HG02884 (cell line): ENCODE data around the gene NCBP3.
"Not testable (repeated sequence)": the region's sequence is repeated elsewhere in the genome, so short reads cannot be mapped to it uniquely, and the experiment has no call there.

Experiments
- ATAC-seq: cut with Tn5 transposase; IDR thresholded peaks from one replicate; pipeline ENCODE4 v1.9.1; 2021; ENCODE audit warnings: mild to moderate bottlenecking, moderate library complexity; ENCODE audit not compliant: unreplicated experiment

The NCBP3 gene

DNA sequence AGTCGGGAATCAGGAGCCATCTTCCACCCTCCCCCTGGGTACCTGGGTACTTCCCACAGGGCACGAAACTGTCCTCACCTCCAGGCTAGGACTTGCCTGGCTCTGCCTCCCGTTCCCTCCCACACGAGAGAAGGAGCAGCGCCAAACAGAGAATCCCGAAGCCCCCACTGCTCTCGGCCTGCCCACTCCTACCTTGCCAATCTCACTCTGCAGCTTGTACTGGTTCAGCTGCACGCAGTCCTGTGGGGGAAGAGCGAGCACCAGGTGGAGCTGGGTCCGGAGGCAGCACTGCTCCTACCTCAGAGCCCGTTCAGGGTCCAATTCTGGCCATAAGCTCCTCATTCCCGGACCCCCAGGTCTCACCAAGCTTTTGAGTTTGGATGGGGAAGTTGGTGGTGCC, 38.1 kb upstream of the NCBP3 start:
- ATAC-seq: no peak

DNA sequence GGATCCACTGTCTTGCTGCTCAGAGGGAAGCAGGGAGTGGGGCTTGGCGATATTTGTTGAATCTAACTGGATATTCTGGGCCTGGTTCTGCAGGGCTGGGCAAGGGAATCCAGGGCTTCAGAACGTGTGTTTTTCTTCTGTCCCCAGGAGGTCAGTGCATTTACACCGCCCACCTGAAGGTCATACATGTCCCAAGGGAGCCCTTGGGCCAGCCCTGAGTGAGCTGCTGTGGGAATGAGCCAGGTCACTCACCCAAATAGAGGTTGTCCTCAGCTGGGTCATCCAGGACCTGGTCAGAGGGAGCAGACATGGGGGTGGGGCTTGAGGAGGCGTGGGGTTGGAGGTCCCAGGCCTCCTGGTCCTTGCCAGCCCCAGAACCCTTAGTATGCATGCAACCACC, 36.2 kb upstream of the NCBP3 start:
- ATAC-seq: no peak

DNA sequence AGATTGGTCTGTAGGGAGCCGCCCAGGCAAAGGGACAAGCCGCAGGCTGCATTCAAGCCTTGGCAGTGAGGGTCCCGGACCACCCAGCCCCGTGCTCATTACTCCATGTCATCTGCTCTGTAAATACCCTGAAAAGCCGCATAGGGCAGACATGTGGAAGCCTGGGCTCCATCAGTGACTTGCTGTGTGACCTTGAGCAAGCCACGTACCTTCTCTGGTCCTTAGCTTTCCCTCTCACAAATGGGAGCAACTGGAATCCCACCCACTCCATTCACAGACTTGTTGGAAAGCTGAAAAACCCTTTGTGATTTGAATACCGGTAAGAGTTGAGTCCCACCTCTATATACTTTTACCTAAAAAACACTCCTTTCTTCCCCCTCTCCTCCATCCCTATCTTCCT, 34.9 kb upstream of the NCBP3 start:
- ATAC-seq: no peak

DNA sequence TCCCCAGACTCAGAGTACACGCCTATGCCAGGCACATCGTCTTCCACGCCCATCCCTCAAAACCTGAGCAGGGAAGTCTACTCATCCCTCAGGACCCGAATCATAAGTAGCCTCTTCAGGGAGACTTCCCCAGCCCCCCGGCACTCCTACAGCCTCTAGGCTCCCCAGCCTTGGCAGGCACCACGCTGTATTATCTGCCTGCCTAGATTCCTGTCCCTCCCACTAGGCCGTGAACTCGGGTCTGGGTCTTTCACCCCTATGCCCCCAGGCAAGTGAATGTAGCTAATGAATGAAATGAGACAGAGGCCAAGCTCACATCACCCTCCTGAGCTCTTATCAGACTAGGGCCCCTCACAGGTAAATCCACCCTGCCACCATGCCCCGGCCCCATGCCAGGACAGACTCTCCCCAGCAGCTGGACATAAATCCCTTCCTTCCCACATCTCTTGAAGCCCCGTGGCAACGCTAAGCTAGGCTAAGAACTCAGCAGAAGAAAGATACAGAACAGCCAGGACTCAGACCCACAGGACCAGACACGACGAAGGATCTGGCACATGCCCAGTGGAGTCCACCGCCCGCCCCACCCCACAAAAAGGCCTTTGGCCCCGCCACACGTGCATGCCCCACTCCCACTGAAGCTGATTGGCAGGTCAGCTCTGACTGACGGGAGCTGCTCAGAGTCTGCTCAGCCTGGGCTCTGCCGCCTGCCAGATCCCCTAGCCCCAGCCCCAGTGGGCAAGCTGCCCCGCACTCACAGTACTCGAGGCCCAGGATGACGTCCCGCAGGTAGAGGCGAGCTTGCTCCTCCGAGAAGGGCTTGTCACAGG, 33.8 kb upstream of the NCBP3 start:
- no peak for ATAC-seq

DNA sequence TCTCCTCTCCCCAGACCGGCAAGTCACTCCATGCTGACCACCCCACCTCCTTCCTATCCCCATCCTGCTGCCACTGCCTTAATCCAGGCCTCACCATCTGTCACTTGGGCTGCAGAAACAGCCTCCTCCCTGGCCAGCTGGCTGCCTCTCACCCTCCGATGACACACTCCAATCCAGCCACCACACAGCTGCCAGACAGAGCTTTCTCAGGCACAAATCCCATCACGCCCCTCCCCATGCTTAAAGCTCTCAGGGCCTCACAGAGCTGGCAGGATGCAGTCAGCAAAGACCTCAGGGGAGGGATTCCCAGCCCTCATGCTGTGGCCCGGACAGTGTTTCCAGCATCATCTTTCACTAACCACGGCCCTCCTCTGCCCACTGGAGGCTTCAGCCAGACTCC, 33.1 kb upstream of the NCBP3 start:
- ATAC-seq: no peak

DNA sequence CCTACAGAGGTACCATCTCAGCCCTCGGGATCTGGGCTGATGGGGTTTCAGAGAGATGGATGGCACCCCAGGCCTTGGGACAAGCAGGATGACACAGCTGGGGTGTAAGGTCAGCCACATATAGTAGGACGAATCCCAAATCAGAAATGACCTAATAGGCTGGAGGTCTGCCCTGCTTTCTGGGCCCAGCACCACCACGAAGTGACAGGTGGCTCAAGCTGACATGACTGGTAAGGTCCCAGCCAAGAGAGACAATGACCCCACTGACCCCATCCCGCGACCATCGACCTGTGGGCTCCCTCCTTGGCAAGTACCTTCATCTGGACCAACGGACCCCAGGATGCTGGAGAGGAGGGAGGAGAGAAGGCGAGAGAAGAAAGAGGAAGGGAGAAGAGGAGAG, 31.2 kb upstream of the NCBP3 start:
- ATAC-seq: no peak

DNA sequence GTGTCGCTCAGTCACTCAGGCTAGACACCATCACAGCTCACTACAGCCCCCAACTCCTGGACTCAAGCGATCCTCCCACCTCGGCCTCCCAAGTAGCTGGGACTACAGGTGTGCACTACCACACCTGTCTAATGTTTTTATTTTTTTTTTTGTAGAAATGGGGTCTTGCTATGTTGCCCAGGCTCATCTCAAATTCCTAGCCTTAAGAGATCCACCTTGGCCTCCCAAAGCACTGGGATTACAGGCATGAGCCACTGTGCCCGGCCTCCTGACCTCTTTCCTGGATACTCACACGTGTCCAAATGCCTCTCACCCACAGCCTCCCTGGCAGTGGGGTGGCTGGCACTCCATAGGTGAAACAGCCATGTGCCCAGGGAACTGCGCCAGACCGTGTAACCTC, 29.3 kb upstream of the NCBP3 start:
- ATAC-seq: no peak

DNA sequence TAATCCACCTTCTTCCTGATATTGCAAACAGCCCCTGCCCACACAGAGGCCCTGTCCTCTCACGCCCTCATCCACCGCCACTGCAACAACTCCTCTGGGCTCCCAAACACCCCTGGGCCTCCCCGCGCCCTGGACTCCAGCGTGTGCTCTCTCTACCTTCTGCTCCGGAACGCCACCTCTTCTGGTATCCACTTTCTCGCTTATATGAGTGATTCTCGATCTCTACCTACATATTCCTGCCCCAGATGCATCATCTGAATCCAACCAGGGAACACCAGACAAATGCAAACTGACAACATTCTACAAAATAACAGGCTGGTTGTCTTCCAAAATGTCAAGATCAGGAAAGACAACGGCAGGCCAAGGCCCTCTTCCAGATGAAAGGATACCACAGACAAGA, 27.8 kb upstream of the NCBP3 start:
- ATAC-seq: no peak

DNA sequence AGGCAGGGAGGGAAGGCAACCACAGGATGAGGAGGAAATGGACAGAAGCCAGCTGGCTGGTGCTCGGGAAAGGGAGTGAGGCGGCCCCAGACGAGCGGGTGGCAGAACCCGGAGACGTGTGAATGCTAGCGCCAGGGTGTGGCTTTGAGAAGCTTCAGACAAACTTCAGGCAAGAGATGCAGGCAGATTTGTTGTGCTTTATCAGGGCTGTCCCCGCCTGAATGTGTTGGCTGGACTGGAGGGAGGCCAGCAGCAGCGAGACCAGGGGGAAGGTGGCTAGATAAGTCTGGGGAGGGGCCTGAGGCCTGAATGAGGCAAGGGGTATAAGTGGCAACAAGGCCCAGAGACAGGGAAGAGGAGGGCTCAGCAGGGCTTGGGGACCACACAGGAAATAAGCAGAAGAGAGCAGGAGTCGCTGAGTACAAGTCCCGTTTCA, 24.8 kb upstream of the NCBP3 start:
- no peak for ATAC-seq

DNA sequence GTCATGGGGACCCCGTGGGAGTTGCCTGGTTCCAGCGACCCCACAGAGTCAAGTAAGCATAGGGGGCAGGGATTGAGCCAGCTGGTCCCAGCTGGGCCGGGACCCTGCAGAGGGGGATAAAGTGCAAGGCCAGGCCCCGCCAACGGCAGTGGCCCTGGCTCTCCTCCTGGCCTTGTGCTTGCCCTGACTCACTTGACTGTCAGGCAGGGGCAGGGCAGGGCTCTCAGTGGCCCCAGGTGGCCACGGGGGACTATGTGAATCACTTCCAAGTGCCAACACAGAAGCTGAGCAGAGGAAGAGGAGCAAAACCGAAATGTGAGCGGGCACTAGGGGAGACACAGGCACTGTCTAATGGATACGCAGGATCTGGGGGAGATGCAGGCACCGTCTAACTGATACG, 21.6 kb upstream of the NCBP3 start:
- no peak for ATAC-seq

DNA sequence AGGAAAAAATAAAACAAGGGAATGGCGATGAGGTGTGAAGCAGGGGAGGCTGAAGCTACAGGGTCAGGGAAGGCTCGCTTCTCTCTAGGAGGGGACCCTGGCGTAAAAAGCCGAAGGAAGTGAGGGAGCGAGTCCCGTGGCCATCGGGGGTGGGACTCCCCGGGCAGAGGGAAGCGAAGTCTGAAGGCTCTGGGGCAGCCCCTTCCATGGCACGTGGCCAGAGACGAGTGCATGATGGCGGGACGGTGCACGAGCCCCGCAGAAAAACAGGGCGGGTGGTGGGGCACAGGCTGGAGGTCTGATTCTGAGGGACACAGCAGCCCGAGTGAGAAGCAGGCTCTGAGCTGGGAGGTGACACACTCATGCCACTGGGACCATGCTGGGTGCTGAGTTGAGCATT, 21.1 kb upstream of the NCBP3 start:
- no peak for ATAC-seq

DNA sequence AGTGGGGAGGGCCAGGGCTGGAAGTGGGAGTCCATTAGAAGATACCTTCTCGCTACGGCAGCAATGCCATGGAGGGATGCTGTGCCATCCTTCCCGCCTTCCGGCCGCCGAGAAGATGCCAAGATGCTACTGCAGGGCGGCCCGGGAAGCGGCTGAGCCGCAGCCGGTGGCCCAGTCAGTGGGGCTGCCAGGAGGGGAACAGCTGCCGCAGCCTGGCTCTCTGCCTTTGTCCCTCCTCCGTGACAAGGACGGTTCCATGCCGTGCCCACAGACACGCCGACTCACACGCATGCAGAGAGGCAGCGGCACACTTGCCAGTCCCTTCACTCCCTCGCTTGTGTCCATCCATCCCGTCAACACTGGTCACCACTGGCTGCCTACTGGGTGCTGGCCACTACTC, 20.2 kb upstream of the NCBP3 start:
- no peak for ATAC-seq

DNA sequence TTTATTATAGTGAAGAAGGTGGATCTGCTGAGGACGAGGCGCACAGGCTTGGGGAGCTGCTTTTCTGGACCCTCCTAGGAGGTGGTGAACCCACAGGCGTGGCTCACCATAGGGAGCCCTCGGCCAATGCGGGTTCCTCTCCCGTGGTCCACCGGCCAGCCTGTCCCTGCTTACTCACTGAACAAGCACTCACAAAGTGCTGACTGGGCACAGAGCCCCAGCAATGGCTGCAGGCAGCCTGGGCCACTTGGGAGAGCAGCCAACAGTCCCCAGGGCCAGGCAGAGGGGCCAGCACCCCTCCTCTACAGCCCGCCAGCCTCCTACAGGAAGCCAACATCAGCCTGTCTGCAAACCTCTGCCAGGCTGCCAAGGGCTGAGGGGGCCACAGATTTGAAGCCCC, 19.1 kb upstream of the NCBP3 start:
- ATAC-seq: no peak

DNA sequence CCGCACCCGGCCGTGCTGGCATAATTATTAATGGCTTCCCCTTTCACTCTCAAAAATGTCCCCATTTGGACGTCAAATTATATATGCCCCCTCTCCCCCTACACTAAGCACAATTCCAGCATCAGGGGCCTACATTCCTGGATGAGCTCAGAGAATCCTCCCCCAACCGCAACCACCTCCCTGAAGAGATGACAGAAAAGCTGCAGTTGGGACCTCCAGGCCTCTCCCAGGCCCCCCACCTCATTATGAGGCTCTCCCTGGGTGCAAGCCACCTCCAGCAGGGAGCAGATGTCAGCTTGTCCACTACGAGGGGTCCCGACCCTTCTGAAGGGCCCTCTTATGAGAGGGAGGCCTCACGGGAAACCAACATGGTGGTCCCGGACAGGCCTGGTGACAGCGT, 18.5 kb upstream of the NCBP3 start:
- no peak for ATAC-seq

DNA sequence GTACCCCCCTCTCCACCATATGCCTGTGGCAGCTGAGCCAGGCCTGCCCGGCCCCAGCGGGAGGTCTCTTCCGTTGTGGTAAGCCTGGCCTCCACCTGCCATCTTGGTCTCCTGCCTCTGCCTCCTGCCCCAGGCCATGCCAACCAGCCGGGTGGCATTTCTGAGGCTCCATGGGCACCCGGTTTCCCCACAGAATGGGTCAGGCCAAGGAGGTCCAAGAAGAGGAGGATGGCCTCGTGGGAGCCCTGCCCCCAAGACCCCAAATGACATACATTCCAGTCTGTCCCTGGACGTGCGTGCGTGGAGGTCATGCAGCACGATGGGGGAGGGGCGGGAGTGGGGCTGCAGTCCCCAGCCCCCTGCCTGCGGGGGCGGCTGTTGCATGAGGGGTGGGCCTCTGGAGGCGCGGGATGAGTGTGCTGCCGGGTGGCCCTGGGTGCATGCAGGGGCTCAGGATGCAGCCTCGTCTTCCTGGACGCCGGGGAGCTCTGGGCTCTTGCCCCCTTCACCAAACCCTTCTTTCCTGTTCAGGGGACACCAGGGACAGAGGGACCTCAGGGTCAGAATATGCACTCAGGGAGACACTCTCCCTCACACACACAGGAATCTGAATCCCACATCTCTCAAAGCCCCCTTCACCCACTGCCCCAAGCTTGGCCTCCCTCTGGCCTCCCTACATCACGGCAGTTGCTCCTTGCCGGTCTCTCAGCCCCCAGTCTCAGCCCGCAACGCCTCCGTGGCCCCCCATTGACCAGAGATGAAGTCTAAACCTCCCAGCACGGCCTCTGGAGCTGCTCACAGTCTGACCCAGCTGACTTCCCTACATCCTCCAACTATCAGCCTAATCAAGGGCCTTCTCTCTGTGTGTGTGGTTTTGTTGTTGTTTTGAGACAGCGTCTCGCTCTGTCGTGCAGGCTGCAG, 16.0 kb upstream of the NCBP3 start:
- ATAC-seq: no peak

DNA sequence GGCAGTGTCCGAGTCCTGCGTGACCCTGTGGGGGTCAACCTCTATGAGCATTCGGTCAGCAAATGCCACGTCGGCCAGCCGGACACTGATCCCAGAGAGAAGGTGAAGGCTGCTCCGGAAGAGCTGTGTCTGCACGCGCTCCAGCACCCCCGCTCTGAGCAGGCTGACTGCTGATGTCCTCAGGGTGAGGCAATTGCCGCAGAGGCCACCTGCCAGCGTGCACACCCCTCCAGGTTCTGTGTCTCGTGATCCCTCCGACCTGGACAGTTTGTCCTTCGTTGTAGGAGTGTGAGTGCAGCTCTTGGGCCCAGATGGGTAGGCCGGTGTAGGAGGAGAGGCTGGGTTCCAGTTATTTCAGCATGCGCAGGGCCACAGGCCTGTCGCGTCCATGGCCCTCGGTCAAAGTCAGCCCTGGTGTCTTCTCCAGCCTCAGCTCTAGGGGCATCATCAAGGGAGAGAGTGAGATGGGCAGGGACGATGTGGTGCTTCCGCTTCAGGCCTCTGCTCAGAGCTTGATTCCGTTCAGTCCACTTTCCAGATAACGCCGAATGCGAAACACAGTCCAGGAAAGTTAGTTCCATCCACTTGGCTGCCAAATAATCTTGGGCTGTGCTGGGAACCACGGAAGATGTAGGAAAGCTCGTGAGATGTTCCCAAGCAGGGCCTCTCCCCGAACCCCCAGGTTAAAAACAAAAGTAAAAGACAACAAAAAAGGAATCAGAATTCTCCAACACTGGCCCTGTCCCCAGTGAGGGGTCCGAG, 15.1 kb upstream of the NCBP3 start:
- no peak for ATAC-seq

DNA sequence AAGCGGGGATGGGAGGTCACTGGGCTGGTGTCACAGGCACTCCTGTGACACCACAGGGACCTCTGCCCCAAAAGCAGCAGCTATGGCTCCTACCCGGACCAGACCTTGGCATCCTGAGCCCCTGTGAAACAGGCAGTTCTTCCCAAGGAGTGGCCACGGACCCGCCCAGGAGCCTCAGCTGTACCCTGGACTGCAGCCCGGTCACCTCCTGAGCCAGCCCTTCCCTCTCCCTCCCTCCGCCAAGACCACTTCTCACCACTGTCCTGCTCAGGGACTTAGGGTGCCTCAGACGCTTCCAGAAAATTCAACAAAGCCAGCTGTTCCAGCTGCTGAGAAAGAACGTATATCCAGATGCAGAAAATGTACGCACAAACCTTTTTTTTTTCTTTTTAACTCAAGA, 13.9 kb upstream of the NCBP3 start:
- no peak for ATAC-seq

DNA sequence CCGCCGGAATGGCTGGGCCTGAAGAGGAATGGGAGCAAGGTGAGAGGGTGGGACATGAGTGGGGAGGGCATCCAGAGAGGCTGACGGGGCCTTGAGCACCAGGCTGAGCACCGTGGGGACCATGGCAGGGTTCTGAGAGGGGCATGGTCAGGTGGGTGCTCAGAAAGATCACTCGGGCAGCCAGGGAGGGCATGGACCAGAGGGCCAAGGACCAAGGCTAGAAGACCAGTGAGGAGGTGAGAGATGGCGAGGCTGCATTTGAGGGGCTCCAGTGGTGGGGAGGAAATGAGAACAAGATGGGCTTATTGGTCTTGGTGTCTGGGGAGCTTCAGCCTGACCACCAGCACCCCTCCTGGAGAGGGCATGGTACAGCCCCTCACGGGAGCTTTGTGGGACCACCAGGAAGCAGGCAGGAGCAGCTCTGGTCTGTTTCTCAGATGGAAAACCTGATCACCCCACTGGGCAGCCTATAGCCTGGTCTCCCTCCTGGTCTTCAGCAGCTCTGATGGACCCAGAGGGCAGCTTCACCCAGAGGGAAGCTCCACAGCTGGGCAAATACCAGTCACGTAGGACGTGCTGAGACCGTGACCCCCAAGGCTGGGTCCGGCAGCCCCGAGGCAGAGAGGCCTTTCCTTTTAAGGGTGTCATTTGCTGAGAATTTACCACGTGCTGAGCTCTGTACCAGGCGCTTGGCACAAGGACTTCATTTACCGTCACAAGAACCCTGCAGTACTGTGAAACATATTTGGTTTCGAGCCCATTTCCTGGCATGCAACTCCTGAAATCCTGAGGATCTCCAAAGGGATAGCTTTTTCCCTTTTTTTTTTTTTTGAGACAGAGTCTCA, 11.4 kb upstream of the NCBP3 start:
- ATAC-seq: no peak

DNA sequence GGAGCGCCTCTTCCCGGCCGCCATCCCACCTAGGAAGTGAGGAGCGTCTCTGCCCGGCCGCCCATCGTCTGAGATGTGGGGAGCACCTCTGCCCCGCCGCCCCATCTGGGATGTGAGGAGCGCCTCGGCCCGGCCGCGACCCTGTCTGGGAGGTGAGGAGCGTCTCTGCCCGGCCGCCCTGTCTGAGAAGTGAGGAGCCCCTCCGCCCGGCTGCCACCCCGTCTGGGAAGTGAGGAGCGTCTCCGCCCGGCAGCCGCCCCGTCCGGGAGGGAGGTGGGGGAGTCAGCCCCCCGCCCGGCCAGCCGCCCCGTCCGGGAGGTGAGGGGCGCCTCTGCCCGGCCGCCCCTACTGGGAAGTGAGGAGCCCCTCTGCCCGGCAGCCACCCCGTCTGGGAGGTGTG, 8.2 kb upstream of the NCBP3 start:
- not testable (repeated sequence) for ATAC-seq

DNA sequence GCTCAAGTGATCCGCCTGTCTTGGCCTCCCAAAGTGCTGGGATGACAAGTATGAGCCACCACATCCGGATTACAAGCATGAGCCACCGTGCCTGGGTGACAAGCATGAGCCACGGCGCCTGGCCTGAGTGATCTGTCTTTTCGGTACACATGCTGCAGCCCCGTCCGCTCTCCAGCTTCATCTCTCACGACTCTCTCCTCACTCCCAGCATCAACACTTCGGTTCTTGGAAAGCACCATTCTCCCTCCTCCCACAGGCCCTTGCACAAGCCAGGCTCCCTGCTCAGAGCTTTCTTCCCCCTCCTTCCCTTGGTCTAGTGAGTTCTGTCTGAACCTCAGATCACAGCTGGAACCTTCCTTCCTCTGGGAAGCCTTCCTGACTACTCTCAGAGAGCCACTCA, 6.5 kb upstream of the NCBP3 start:
- ATAC-seq: no peak
